Upper lobe of left lung (tissue), 6 donors: ENCODE data around the gene PRSS48. TPM values are rescaled to one million over a fixed set of nuclear protein-coding genes. Genes with fewer than 3 reads are reported as not detected.
A peak's percentile ranks its signal among the peaks of the same experiment; 100 is the strongest.

Source experiments
- ATAC-seq, 2 donors: fragments of 200-7000 bp; cut with Tn5 transposase; one replicate each; pipeline ENCODE4 v1.9.1; 2022; ENCODE audit warnings: mild to moderate bottlenecking in 2 of 2, moderate library complexity in 2 of 2; ENCODE audit not compliant: low FRiP score in 2 of 2
- DNase-seq, 2 donors: peaks; one replicate each; pipeline ENCODE4 v3.0.0-alpha.2; 2019 to 2020
- H3K27ac ChIP-seq, 4 donors: fragments of 200-600 bp; sonication (generic); one replicate each; pipeline ENCODE4 v1.5.1; 2016 to 2019
- H3K27me3 ChIP-seq, 4 donors: fragments of 200-600 bp; sonication (generic); one replicate each; pipeline ENCODE4 v1.5.1; 2017 to 2019
- H3K36me3 ChIP-seq, 4 donors: fragments of 200-600 bp; sonication (generic); one replicate each; pipeline ENCODE4 v1.5.1; 2016 to 2019
- H3K4me1 ChIP-seq, 4 donors: fragments of 200-600 bp; sonication (generic); one replicate each; pipeline ENCODE4 v1.5.1; 2018 to 2019
- H3K4me3 ChIP-seq, 4 donors: fragments of 200-600 bp; sonication (generic); one replicate each; pipeline ENCODE4 v1.5.1; 2017 to 2019; ENCODE audit warnings: mild to moderate bottlenecking in 2 of 4, moderate library complexity in 1 of 4
- H3K9me3 ChIP-seq, 4 donors: fragments of 200-600 bp; sonication (generic); one replicate each; pipeline ENCODE4 v1.5.1; 2018 to 2019
- CTCF ChIP-seq, 6 experiments: fragments of 450-650 bp in 4 of 6; fragments of 200-600 bp in 2 of 6; sonication (generic) in 2 of 6; IDR thresholded peaks; one replicate each; pipeline ENCODE4 v1.5.1; 2016 to 2019; ENCODE audit warnings: antibody characterized with exemption in 6 of 6
- EP300 ChIP-seq, 4 donors: sonication (generic); formaldehyde crosslinking; IDR thresholded peaks; one replicate each; pipeline ENCODE4 v1.5.1; 2017; ENCODE audit warnings: antibody characterized with exemption in 4 of 4, control low read depth in 2 of 4
- POLR2A ChIP-seq, 4 donors: fragments of 450-650 bp; IDR thresholded peaks; one replicate each; pipeline ENCODE4 v1.5.1; 2016 to 2017; ENCODE audit warnings: antibody characterized with exemption in 4 of 4, mild to moderate bottlenecking in 2 of 4
- POLR2AphosphoS5 ChIP-seq, 2 donors: sonication (generic); formaldehyde crosslinking; IDR thresholded peaks; one replicate each; pipeline ENCODE4 v1.5.1; 2017; ENCODE audit warnings: antibody characterized with exemption in 2 of 2
- WGBS, 2 donors: methylation state at CpG; one replicate each; pipeline ENCODE4 v1.1.5; 2017 to 2018; 5-methylcytosine and 5-hydroxymethylcytosine counted together
- total RNA-seq, 6 donors: library from RNA; depleted of rRNA in 4 of 6; stranded (reverse); fragments of >200 nt in 4 of 6; gene quantifications; one replicate each; pipeline versions ENCODE4 v1.1.0 to v1.2.1, GENCODE V29; 2016 to 2021
- donor health status: DM: no; HTN: no; CAD: no; lungs with moderate emphysema.
- donor health status: DM: no; HTN: yes; CAD: no; lungs with severe emphysema.

The PRSS48 gene
- total RNA-seq, 6 donors from 2014 or later, result not detected

- Histone ChIP-seq H3K36me3 (peaks cover 0 to 3% (median 0%) of the 10 kb centered on the region in 4 donors), H3K27me3 (no peaks in the 10 kb centered on the region), H3K9me3 (no peaks in the 10 kb centered on the region), H3K4me1 (peaks cover 10 to 17% (median 15%) of the 10 kb centered on the region in 4 donors), H3K27ac (no peak overlapping the region), H3K4me3 (no peak overlapping the region)
- TF ChIP-seq EP300 (IDR thresholded peaks at IDR 0.05) (no peak), POLR2AphosphoS5 (IDR thresholded peaks at IDR 0.05) (no peak), POLR2A (IDR thresholded peaks at IDR 0.05) (no peak), CTCF (IDR thresholded peaks at IDR 0.05) (no peak)
- WGBS, 2 donors, result 88 to 90% methylated on average over 5 of the region's 5 CpGs
- ATAC-seq (no peak), DNase-seq (no peak)
These were observed 33.3 kb downstream of the PRSS48 start for GRCh38 chr4:151310124-151310728.

DNA sequence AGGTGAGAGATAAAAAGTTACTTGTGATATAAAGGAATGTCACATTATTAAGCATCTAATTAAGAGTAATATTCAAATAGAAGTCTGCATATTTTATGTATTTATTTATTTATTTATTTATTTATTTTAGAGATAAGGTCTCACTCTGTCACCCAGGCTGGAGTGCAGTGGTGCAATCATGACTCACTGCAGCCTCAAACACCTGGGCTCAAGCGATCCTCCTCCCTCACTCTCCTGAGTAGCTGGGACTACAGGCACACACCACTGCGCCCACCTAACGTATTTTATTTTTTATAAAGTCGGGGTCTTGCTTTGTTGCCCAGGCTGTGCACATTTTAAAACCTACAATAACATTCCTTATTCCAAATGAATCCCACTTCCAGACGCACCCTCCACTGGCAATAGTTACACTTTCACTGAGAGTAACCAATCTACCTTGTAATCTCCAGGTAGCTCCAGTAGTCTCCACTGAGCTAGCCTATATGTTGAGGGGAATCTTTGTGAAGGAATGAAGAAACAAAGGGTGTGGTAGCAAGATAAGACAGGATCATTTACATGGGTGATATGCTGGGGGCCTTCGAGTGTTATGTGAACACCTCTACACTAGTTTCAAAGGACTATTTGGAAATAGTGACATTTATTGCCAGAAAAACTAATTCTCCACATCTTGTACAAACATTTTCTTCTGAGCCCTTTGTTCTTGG lies 36.5 kb downstream of the PRSS48 start:
- H3K4me1 ChIP-seq, result peaks cover 19 to 27% (median 24%) of the 10 kb centered on the region in 4 donors
- ATAC-seq (no peak), DNase-seq (no peak)
- WGBS, 2 donors, result 92 to 93% methylated on average over 6 of the region's 6 CpGs
- peaks cover 0 to 3% (median 0%) of the 10 kb centered on the region in 4 donors for H3K36me3 ChIP-seq
- H3K27me3 ChIP-seq, result no peaks in the 10 kb centered on the region
- no peak overlapping the region for H3K4me3 ChIP-seq
- H3K27ac ChIP-seq, result no peak overlapping the region
- TF ChIP-seq POLR2AphosphoS5 (IDR thresholded peaks at IDR 0.05) (no peak), EP300 (IDR thresholded peaks at IDR 0.05) (no peak)
- H3K9me3 ChIP-seq, result no peaks in the 10 kb centered on the region

- peaks cover 19 to 27% (median 24%) of the 10 kb centered on the region in 4 donors for H3K4me1 ChIP-seq
- H3K4me3 ChIP-seq, result no peak overlapping the region
- ATAC-seq (no peak), DNase-seq (no peak)
- peaks cover 0 to under 1% (median 0%) of the 10 kb centered on the region in 4 donors for H3K36me3 ChIP-seq
- TF ChIP-seq CTCF (IDR thresholded peaks at IDR 0.05) (no peak), EP300 (IDR thresholded peaks at IDR 0.05) (no peak), POLR2AphosphoS5 (IDR thresholded peaks at IDR 0.05) (no peak), POLR2A (IDR thresholded peaks at IDR 0.05) (no peak)
- no peaks in the 10 kb centered on the region for H3K27me3 ChIP-seq
- no peaks in the 10 kb centered on the region for H3K9me3 ChIP-seq
- H3K27ac ChIP-seq, result no peak overlapping the region
- WGBS, 2 donors, result 86 to 94% methylated on average over 1 of the region's 1 CpG
These were observed 37.0 kb downstream of the PRSS48 start for GRCh38 chr4:151314010-151314355.

GRCh38 chr4:151314479-151314878 lies 37.5 kb downstream of the PRSS48 start:
- Histone ChIP-seq H3K4me3 (no peak overlapping the region), H3K36me3 (no peaks in the 10 kb centered on the region), H3K4me1 (peaks cover 19 to 27% (median 24%) of the 10 kb centered on the region in 4 donors), H3K27me3 (no peaks in the 10 kb centered on the region), H3K9me3 (no peaks in the 10 kb centered on the region), H3K27ac (peak overlapping the region; percentile 6 to 45 (median 24))
- 94 to 100% methylated on average over 1 of the region's 1 CpG for WGBS, 2 donors
- no peak for TF ChIP-seq POLR2A (IDR thresholded peaks at IDR 0.05)
- TF ChIP-seq EP300 (IDR thresholded peaks at IDR 0.05), result no peak
- DNase-seq (no peak), ATAC-seq (no peak)

GRCh38 chr4:151315212-151315886 lies 38.4 kb downstream of the PRSS48 start:
- H3K4me3 ChIP-seq, result no peak overlapping the region
- ATAC-seq (peak; percentile 39 to 41), DNase-seq (no peak)
- no peaks in the 10 kb centered on the region for H3K36me3 ChIP-seq
- peak overlapping the region; percentile 6 to 49 (median 36) for H3K27ac ChIP-seq
- WGBS, 2 donors, result 61% methylated on average over 2 of the region's 2 CpGs
- no peaks in the 10 kb centered on the region for H3K9me3 ChIP-seq
- TF ChIP-seq POLR2A (IDR thresholded peaks at IDR 0.05) (no peak), CTCF (IDR thresholded peaks at IDR 0.05) (no peak), EP300 (IDR thresholded peaks at IDR 0.05) (peak in 1 of 4 donors; percentile 32), POLR2AphosphoS5 (IDR thresholded peaks at IDR 0.05) (no peak)
- H3K4me1 ChIP-seq, result peaks cover 19 to 27% (median 24%) of the 10 kb centered on the region in 4 donors
- H3K27me3 ChIP-seq, result no peaks in the 10 kb centered on the region
